BLaER1 (cell line): ENCODE measurements around the gene SHROOM3.

Experiments
- H3K27ac ChIP-seq: shearing (Covaris generic); formaldehyde crosslinking; 2 replicates; pipeline ENCODE4 v1.8.1; 2022
- H3K27me3 ChIP-seq: shearing (Covaris generic); formaldehyde crosslinking; 2 replicates; pipeline ENCODE4 v1.8.1; 2022
- H3K36me3 ChIP-seq: shearing (Covaris generic); formaldehyde crosslinking; 2 replicates; pipeline ENCODE4 v1.8.1; 2022
- H3K4me1 ChIP-seq: shearing (Covaris generic); formaldehyde crosslinking; 2 replicates; pipeline ENCODE4 v1.8.1; 2022
- H3K4me2 ChIP-seq: shearing (Covaris generic); formaldehyde crosslinking; 2 replicates; pipeline ENCODE4 v1.8.1; 2022
- H3K4me3 ChIP-seq: shearing (Covaris generic); formaldehyde crosslinking; 2 replicates; pipeline ENCODE4 v1.8.1; 2022
- H3K9ac ChIP-seq: shearing (Covaris generic); formaldehyde crosslinking; 2 replicates; pipeline ENCODE4 v1.8.1; 2022
- H3K9me3 ChIP-seq: shearing (Covaris generic); formaldehyde crosslinking; 2 replicates; pipeline ENCODE4 v1.8.1; 2022
- H4K20me1 ChIP-seq: shearing (Covaris generic); formaldehyde crosslinking; 2 replicates; pipeline ENCODE4 v1.8.1; 2022
- Cebpa-rat ChIP-seq: shearing (Covaris generic); IDR thresholded peaks from 2 replicates; pipeline ENCODE4 v1.8.1; 2022

The SHROOM3 gene

DNA sequence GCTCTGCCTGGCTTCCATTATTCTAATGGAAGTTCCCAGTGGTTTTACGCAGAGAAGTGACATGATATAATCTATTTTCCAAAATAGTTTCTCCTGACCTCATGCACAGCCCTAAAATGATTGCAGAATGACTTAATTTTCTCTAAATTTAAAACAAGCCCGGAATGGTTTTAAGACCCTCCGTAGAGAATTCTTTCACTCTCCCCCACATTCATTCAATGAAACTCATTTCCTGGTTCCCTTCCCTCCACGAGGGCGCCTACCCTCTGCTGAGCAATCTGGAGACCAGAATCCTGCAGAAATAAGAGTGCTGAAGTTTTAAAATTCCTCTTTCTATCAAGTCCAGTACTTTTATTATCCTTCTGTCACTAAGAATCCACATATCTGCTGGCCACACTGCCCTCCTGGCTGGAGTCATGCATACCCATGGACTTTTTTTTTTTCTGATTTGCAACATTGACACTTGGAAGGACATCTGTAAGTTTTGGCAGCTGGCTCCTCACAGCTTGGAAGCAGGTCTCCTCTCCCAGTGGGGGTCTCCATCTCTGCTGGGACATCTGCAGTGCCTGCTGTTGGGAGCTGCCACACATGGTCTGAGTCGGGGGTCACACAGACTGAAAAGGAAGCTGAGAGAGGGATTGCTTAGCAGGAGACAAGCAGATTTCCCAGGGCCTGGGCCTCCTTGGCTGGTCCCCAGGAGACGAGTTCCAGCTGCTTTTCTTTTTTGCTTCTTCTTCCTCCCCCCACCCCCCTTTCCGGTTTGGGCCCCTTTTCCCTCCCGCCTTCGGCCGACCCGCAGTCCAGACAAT, 376.8 kb downstream of the SHROOM3 start:
- H3K4me2 ChIP-seq, result no peak overlapping the region
- H3K4me1 ChIP-seq, result no peaks in the 10 kb centered on the region
- no peaks in the 10 kb centered on the region for H3K36me3 ChIP-seq
- no peak overlapping the region for H3K4me3 ChIP-seq
- TF ChIP-seq Cebpa-rat, result no peak
- peaks cover 36% of the 10 kb centered on the region for H3K9me3 ChIP-seq
- no peak overlapping the region for H3K9ac ChIP-seq
- H3K27ac ChIP-seq, result no peak overlapping the region
- no peaks in the 10 kb centered on the region for H4K20me1 ChIP-seq
- no peaks in the 10 kb centered on the region for H3K27me3 ChIP-seq

DNA sequence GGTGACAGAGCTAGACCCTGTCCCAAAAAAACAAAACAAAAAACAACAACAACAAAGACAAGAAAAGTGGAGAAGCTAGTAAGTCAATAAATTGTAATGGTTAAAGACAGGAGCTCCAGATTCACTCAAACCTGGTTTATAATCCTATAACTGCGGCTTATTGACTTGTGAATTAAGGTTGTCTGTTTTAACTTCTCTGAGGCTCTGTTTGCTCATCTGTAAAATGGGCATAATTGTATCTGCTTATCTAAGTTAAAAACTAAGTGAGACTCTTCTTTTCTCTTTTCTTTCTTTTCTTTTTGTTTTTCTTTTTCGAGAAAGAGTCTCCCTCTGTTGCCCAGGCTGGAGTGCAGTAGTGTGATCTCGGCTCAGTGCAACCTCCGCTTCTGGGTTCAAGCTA, 378.0 kb downstream of the SHROOM3 start:
- no peak overlapping the region for H3K27ac ChIP-seq

DNA sequence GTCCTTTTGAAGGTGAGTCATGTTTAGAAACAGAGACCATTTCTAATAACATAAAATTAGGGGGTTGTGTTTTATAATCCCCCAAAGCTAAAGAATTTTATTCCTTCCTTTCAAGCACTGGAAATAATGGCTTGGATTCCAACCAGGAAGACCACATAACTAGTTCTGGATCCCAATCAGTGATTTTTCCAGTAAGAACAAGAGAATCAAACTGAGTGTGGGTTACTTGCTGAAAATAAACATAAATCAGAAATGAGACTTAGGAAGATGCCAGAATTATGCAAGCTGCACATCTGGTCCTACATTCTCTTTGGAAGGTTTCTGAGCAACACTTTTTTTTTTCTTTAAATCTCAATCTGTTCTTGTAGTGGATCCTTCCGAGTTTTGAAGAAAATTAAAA, 386.6 kb downstream of the SHROOM3 start:
- no peak overlapping the region for H3K4me2 ChIP-seq

More for the DNA sequence above, 378.0 kb downstream of the SHROOM3 start:
- Histone ChIP-seq H4K20me1 (no peaks in the 10 kb centered on the region), H3K9me3 (peaks cover 23% of the 10 kb centered on the region), H3K36me3 (no peaks in the 10 kb centered on the region), H3K4me3 (no peak overlapping the region), H3K4me2 (no peak overlapping the region), H3K4me1 (no peaks in the 10 kb centered on the region), H3K9ac (no peak overlapping the region), H3K27me3 (no peaks in the 10 kb centered on the region)
- TF ChIP-seq Cebpa-rat, result no peak

DNA sequence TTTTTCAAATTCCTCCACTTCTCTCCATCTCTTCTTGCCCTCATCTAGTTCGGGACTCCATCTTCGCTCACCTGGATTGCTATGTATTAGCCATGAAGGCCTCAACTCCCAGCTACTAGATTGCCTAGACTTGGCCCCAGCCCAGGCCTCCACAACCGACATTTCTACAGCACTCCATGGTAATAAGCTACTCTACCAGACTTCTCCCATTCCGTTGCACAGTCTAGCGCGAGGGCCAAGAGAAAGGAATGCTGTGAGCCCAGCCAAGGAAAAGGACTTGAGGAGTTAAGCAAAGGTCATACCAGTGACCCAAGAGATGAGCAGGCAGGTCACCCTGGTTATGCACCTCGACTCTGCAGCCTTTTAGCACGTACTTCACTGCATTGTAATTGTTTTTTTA, 387.3 kb downstream of the SHROOM3 start:
- no peak overlapping the region for H3K4me2 ChIP-seq
- TF ChIP-seq Cebpa-rat, result no peak

More for the DNA sequence above, 386.6 kb downstream of the SHROOM3 start:
- no peaks in the 10 kb centered on the region for H3K27me3 ChIP-seq
- H3K27ac ChIP-seq, result no peak overlapping the region
- no peak overlapping the region for H3K4me3 ChIP-seq
- no peaks in the 10 kb centered on the region for H3K36me3 ChIP-seq
- no peaks in the 10 kb centered on the region for H3K4me1 ChIP-seq
- H3K9ac ChIP-seq, result no peak overlapping the region
- no peaks in the 10 kb centered on the region for H4K20me1 ChIP-seq
- TF ChIP-seq Cebpa-rat, result no peak
- H3K9me3 ChIP-seq, result no peaks in the 10 kb centered on the region

DNA sequence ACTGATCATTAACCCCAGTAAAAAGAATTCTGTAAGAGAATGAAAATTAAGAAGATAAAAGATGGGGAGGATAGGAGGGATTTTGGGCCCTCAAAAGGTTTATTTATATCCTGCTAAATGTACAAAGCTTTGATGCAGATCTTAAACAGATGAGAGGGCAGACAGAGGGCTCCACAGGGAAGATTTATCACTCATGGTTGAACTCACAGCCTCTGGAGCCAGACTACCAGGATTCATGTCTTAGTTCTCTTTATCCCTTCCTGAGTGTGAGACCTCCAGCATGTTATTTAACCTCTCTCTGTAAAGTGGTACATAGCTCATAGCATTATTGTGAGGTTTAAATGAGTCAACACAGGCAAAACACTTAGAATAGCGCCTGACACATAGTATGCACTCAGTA, 388.5 kb downstream of the SHROOM3 start:
- Histone ChIP-seq H3K9me3 (no peaks in the 10 kb centered on the region), H3K27ac (no peak overlapping the region), H4K20me1 (no peaks in the 10 kb centered on the region), H3K9ac (no peak overlapping the region), H3K4me3 (no peak overlapping the region), H3K4me2 (no peak overlapping the region), H3K27me3 (no peaks in the 10 kb centered on the region), H3K4me1 (no peaks in the 10 kb centered on the region), H3K36me3 (no peaks in the 10 kb centered on the region)
- no peak for TF ChIP-seq Cebpa-rat

More for the DNA sequence above, 387.3 kb downstream of the SHROOM3 start:
- Histone ChIP-seq H3K27ac (no peak overlapping the region), H3K4me3 (no peak overlapping the region), H3K27me3 (no peaks in the 10 kb centered on the region), H3K4me1 (no peaks in the 10 kb centered on the region), H3K9me3 (no peaks in the 10 kb centered on the region), H3K36me3 (no peaks in the 10 kb centered on the region), H4K20me1 (no peaks in the 10 kb centered on the region), H3K9ac (no peak overlapping the region)

DNA sequence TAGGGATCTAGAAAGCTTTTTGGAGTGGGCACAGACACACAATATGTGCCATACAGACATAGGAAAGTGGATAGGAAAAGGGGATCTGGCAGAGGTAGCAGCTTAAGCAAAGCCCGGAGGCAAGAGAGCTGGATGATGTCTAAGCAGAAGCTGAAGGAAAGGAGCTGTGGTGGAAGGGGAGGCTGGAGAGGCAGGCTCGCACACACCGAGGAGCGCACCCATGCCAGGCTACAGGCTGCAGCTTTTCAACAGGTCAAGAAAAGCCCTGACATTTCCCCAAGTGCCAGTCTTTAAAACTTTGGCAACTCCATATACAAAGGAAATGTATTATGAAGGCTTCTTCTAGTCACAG, 395.6 kb downstream of the SHROOM3 start:
- Histone ChIP-seq H3K27ac (no peak overlapping the region), H3K9me3 (no peaks in the 10 kb centered on the region), H3K36me3 (no peaks in the 10 kb centered on the region), H3K4me2 (no peak overlapping the region), H3K4me3 (no peak overlapping the region), H4K20me1 (no peaks in the 10 kb centered on the region), H3K9ac (no peak overlapping the region), H3K27me3 (no peaks in the 10 kb centered on the region), H3K4me1 (peaks cover 22% of the 10 kb centered on the region)
- TF ChIP-seq Cebpa-rat, result no peak

DNA sequence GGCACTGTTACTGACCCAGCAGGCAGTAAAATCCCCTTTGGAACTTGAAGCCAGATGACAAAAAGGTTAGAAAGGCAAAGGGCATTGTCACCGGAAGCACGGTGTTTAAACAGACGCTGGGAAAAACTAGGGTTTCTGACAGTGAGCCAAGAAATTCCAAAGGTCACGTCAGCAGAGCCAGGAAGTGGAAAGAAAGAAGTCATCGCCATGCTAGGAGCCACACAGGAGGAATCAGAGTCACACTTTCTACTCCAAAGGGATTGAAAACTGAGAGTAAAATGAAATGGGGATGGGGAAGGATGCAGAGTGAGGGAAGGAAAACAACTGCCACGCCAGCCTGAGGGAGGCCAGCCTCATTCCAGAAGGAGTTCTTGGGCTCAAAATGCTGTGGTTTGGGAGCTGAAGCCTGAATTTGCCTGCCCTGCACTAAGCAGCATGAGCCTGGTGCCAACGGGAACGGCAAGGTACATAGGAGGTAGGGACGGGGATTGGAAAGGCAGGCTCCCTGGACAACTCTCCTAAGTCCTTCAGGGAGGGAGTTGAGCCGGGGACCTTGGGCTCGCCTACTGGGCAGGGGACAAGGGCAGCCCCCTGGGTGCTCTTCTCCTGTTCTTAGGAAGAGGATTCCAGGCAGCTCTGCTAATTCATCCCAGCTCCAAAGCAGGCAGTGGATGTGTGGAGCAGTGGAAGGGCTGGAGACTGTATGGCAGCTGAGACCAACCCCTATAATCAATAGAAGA, 396.1 kb downstream of the SHROOM3 start:
- peak overlapping the region; percentile 55 for H3K4me2 ChIP-seq
- H3K27me3 ChIP-seq, result no peaks in the 10 kb centered on the region
- no peaks in the 10 kb centered on the region for H3K9me3 ChIP-seq
- peaks cover 22% of the 10 kb centered on the region for H3K4me1 ChIP-seq
- no peak for TF ChIP-seq Cebpa-rat
- peak overlapping the region; percentile 78 for H3K27ac ChIP-seq
- no peaks in the 10 kb centered on the region for H4K20me1 ChIP-seq
- no peak overlapping the region for H3K9ac ChIP-seq
- no peaks in the 10 kb centered on the region for H3K36me3 ChIP-seq
- H3K4me3 ChIP-seq, result no peak overlapping the region

DNA sequence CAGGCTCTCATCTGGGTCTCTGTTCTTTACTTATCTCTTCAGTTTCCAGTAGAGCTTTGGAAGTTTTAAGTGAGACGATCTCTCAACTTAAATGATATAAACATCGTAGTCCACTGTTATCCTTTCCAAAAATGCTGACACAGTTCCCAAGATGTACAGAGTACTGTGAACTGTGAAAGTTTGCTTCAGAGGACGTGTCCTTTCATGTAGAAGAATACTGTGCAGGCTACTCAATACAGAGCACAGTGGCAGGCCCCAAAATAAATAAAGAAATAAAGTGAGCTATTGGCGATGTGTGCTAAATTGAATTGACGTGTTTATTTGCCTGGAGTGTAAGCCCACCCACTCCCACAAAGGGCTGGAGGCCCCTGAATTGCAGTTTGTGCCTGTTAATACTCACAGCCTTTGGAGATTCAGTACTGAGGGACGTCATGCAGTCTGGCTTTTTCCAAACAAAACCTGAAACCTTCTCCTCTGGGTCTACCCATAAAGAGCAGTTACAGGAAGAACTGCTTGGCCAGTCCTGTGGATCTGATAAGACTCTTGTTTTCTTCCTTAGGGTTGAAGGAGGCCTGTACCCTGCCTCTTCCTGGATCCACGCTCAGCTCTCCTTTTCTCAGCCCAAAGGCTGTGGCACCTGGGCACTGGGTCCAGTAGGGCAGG, 396.8 kb downstream of the SHROOM3 start:
- H3K4me2 ChIP-seq, result peak overlapping the region; percentile 55
- H3K27ac ChIP-seq, result peak overlapping the region; percentile 78
- no peak overlapping the region for H3K4me3 ChIP-seq
- H4K20me1 ChIP-seq, result no peaks in the 10 kb centered on the region
- no peaks in the 10 kb centered on the region for H3K9me3 ChIP-seq
- H3K36me3 ChIP-seq, result no peaks in the 10 kb centered on the region
- no peaks in the 10 kb centered on the region for H3K27me3 ChIP-seq
- H3K9ac ChIP-seq, result 0 out of 2 replicates have a peak overlapping the region, but pooled peaks have one; percentile 32
- peaks cover 22% of the 10 kb centered on the region for H3K4me1 ChIP-seq
- no peak for TF ChIP-seq Cebpa-rat
